Mucosa of stomach (tissue), 1 donor: Measurements from ENCODE around the gene CD9.

ENCODE experiments used
- H3K27me3 ChIP-seq: one replicate; pipeline ENCODE4 v1.7.0; 2013; ENCODE audit warnings: mild to moderate bottlenecking, low read length; ENCODE audit not compliant: control insufficient read depth, insufficient read depth
- H3K36me3 ChIP-seq: one replicate; pipeline ENCODE4 v1.7.0; 2013; ENCODE audit warnings: low read length; ENCODE audit not compliant: control insufficient read depth, insufficient read depth
- H3K4me1 ChIP-seq: one replicate; pipeline ENCODE4 v1.7.0; 2013; ENCODE audit warnings: mild to moderate bottlenecking, low read length; ENCODE audit not compliant: control insufficient read depth, insufficient read depth
- H3K4me3 ChIP-seq: one replicate; pipeline ENCODE4 v1.7.0; 2013; ENCODE audit warnings: low read length
- H3K9ac ChIP-seq: one replicate; pipeline ENCODE4 v1.7.0; 2013; ENCODE audit warnings: mild to moderate bottlenecking, low read length, moderate library complexity
- H3K9me3 ChIP-seq: one replicate; pipeline ENCODE4 v1.7.0; 2013; ENCODE audit warnings: mild to moderate bottlenecking, low read length, moderate library complexity; ENCODE audit not compliant: control insufficient read depth
- donor health status: Pancreatic carcinoma.

Gene CD9

DNA sequence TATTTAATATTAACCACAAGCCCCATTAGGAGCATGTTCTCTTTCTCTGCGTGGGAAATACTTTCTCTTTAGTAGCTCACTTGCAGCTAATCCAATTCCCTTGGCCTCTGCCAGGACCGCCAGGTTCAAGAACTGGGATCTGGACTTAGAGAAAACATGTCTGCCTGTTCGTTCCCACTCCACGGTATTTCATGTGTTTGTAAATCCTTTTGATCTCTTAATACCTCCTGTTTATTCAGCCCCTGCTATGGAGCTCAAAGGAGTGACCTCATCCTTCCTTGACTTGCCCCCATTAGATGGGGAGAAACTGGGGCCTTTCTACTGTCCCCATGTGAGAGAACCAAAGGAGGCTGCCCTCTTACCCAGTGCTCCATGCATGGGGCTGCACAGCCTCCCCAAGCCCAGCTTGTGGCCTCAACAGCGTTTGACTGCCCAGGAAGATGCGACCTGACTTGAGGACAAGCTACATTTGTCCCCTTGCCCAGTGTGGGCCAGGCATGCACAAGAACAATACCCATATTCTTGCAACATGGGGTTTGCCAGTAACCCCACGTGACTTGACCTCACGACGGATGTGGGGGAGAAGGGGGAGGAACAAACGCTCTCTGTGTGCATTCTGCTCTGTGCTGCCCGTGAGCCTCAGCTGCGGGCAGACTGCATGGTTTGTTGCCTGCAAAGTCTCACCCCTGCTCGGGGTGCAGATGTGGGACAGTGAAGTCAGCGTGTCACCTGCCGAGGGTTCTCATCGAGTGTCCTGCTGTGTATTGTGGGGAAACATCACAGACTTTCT lies 30.3 kb downstream of the CD9 start:
- H3K9ac ChIP-seq: peak overlapping the region; percentile 61
- H3K4me3 ChIP-seq: no peak overlapping the region
- no peaks in the 10 kb centered on the region for H3K27me3 ChIP-seq
- no peaks in the 10 kb centered on the region for H3K9me3 ChIP-seq
- H3K36me3 ChIP-seq: peaks cover 9% of the 10 kb centered on the region
- H3K4me1 ChIP-seq: peaks cover 95% of the 10 kb centered on the region

DNA sequence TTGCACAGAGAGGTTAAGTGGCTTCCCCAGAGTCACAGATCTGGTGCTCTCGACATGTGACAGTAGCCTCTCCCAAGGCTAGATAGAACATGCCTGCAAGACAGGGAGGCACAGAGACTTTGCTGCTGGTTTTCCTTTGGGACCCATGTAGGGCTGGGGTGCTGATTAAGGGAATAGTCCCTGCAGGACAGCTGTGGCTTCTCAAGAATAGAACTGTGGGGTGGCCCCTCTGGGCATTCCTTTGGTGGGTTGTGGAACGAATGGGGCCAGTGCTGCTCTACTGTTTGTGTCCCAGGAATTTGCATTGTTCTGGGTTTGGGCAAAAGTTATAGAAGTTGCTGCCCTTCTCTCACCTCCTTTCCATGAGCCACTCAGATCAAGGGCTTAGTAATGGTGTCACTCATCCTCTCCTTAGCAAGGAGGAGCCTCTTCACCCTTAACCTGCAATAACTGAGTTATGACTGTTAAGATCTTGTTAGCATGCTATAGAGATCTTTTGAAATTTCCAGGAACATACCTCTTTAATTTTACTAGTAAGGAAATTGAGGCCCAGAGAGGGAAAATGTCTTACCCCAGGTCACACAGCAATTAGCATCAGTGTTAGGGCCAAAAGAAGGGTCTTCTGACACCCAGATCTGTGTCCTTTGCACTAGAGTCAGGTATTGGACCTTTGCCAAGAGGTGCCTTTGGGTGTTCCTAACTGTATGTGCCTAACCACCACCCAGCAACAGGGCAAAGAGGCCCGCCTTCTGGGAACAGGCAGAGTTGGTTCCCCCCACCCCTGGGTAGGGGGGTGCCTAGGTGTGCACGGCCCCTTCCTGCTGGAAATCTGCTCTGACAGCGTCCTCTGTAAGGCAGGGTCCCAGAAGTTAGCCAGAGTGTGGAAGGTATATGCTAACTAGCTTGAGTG lies 31.4 kb downstream of the CD9 start:
- peaks cover 89% of the 10 kb centered on the region for H3K4me1 ChIP-seq
- no peaks in the 10 kb centered on the region for H3K27me3 ChIP-seq
- H3K36me3 ChIP-seq: peaks cover 17% of the 10 kb centered on the region
- peak overlapping the region; percentile 61 for H3K9ac ChIP-seq
- H3K4me3 ChIP-seq: no peak overlapping the region
- H3K9me3 ChIP-seq: no peaks in the 10 kb centered on the region

DNA sequence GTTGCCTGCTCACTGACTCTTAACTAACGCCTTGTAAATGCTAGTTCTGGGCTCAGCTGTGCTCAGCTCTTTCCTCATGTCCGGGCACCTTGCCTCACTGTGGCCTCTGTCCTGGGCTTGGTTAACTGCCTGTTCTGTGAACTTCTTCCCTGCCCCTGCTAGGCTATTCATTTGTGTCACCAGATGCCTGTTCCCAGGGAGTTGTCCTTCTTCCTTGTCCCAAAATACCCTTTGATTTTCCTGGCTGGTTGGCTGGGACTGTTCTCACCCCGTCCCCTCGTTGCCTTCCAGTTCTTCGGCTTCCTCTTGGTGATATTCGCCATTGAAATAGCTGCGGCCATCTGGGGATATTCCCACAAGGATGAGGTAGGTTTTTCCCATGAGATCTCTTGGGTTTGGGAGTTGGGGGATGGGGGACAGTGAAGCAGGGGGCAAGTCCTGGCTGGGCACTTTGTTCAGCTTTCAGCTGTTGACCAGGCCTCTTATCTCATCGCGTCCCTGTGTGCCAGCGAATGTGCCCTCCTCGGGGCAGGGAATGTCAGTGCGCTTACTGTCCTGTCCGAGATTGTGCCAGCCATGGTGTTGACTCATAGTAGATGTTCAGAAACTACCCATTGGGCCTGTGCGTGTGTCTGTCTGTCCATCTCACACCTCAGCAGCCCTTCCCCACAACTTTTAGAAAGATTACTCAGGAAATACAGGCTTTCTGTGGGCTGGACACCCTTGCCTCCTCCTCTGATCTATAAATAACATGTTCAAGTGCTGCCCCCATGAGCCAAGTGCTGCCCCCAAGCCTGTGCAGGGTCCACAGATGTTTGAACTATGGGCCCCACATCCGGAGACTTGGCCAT lies 33.1 kb downstream of the CD9 start:
- H3K9ac ChIP-seq: peak overlapping the region; percentile 7

DNA sequence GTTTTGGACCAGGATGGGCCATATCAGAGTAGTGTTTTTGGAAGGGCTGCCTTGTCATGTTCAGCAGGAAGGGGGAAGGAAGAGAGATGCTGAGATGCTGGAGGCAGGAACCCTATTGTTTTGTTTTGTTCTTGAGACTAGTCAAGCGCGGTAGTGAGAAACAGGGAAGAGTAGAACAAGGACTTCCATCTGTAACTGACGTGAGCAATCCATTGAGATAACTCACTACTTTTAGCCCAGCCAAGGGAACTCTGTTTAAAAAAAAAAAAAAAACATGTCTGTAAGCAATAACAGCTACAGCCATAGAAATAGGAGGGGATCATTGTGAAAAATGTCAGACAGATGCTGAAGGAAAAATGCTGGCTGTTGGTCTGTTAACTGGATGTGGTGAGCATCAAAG lies 34.0 kb downstream of the CD9 start:
- Histone ChIP-seq H3K9me3 (no peaks in the 10 kb centered on the region), H3K4me1 (peaks cover 65% of the 10 kb centered on the region), H3K36me3 (peaks cover 17% of the 10 kb centered on the region), H3K4me3 (no peak overlapping the region), H3K9ac (no peak overlapping the region), H3K27me3 (no peaks in the 10 kb centered on the region)

More for the DNA sequence above, 33.1 kb downstream of the CD9 start:
- H3K27me3 ChIP-seq: no peaks in the 10 kb centered on the region
- H3K9me3 ChIP-seq: no peaks in the 10 kb centered on the region
- H3K4me1 ChIP-seq: peaks cover 74% of the 10 kb centered on the region
- no peak overlapping the region for H3K4me3 ChIP-seq
- peaks cover 17% of the 10 kb centered on the region for H3K36me3 ChIP-seq

DNA sequence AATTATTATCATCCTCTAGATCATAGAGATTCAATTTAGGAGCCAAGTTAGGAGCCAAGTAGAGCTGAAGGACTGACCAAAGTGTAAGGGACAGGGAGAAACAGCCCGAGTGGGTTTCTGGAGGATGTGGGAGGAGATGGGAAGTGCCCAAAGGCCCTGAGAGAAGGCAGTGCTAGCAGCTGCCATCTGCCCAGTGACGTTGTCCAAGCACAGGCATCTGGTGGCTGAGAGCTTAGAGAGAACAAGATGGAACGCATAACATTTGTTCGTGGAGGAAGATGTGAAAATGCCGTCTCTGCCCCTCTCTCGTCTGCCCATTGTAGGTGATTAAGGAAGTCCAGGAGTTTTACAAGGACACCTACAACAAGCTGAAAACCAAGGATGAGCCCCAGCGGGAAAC lies 34.7 kb downstream of the CD9 start:
- Histone ChIP-seq H3K4me1 (peaks cover 59% of the 10 kb centered on the region), H3K9ac (no peak overlapping the region)

DNA sequence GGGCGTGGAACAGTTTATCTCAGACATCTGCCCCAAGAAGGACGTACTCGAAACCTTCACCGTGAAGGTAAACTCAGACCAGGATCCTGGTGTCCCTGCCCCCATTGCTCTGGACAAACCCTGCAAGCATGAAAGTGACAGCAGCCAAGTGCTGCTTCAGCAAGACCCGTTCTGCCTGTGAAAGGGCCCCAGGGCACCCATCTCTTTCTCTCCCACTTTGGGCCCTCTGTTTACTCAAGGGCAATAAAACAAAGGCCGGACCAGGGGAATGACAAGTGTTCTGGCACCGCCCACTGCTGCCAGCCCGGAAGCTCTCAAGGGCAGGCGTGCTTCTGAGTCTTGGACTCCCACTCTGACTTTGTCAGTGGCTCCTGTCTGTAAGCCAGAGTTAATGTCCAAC lies 35.3 kb downstream of the CD9 start:
- peaks cover 53% of the 10 kb centered on the region for H3K4me1 ChIP-seq
- H3K9ac ChIP-seq: no peak overlapping the region
- H3K36me3 ChIP-seq: peaks cover 17% of the 10 kb centered on the region
- H3K9me3 ChIP-seq: no peaks in the 10 kb centered on the region
- no peak overlapping the region for H3K4me3 ChIP-seq
- no peaks in the 10 kb centered on the region for H3K27me3 ChIP-seq

More for the DNA sequence above, 34.7 kb downstream of the CD9 start:
- Histone ChIP-seq H3K27me3 (no peaks in the 10 kb centered on the region), H3K9me3 (no peaks in the 10 kb centered on the region), H3K4me3 (no peak overlapping the region), H3K36me3 (peaks cover 17% of the 10 kb centered on the region)

DNA sequence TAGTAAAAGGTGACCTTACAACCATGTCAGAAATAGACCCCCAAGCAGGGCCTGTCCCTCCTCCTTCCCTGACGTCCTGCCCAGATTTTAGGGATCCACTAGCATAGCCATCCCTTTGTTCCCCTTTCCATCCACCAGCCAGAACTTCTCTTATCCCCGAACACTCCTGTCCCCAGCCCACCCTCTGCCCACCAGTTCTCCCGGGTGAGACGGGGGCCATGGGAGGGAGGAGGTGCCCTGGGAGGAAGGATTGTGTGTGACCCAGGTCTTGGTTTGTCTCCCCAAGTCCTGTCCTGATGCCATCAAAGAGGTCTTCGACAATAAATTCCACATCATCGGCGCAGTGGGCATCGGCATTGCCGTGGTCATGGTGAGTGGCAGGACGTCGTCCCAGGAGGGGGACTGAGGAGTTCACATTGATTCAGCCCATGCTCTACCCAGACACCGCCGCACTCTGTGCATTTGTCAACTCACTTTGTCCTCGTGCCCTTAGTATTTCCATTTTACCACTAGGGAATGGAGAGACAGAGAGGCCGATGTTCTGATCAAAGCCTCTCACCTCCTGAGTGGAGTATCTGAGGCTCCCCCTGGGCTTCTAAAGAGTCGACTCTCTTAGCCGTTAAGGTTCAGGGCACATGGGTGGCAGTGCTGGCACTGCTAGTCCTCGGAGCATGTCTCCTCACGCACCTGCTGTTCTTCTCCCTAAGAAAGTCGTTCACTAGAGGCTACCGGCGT lies 35.9 kb downstream of the CD9 start:
- Histone ChIP-seq H3K9ac (no peak overlapping the region), H3K4me3 (no peak overlapping the region), H3K4me1 (peaks cover 47% of the 10 kb centered on the region), H3K36me3 (peaks cover 17% of the 10 kb centered on the region), H3K9me3 (no peaks in the 10 kb centered on the region), H3K27me3 (no peaks in the 10 kb centered on the region)

DNA sequence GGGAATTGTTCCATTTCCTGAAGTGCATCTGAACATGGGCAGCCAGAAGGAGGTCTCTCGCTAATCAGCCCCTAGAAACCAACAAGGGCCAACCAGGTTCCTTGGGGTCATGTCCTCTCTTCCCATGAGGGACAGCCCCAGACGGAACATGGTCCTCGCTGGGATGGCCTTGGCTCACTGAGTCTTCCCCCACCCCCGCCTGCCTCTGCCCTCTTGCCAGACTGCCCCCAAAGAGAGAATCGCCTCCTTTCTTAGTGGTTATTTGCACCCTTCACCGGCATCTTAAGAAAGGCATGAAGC lies 36.4 kb downstream of the CD9 start:
- Histone ChIP-seq H3K9ac (no peak overlapping the region), H3K27me3 (no peaks in the 10 kb centered on the region), H3K36me3 (peaks cover 17% of the 10 kb centered on the region), H3K4me1 (peaks cover 47% of the 10 kb centered on the region), H3K9me3 (no peaks in the 10 kb centered on the region), H3K4me3 (no peak overlapping the region)

DNA sequence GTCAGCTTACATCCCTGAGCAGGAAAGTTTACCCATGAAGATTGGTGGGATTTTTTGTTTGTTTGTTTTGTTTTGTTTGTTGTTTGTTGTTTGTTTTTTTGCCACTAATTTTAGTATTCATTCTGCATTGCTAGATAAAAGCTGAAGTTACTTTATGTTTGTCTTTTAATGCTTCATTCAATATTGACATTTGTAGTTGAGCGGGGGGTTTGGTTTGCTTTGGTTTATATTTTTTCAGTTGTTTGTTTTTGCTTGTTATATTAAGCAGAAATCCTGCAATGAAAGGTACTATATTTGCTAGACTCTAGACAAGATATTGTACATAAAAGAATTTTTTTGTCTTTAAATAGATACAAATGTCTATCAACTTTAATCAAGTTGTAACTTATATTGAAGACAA lies 37.6 kb downstream of the CD9 start:
- H3K9ac ChIP-seq: no peak overlapping the region
- H3K4me3 ChIP-seq: no peak overlapping the region
- H3K36me3 ChIP-seq: peaks cover 17% of the 10 kb centered on the region
- H3K4me1 ChIP-seq: peaks cover 41% of the 10 kb centered on the region
- H3K9me3 ChIP-seq: no peaks in the 10 kb centered on the region
- no peaks in the 10 kb centered on the region for H3K27me3 ChIP-seq

DNA sequence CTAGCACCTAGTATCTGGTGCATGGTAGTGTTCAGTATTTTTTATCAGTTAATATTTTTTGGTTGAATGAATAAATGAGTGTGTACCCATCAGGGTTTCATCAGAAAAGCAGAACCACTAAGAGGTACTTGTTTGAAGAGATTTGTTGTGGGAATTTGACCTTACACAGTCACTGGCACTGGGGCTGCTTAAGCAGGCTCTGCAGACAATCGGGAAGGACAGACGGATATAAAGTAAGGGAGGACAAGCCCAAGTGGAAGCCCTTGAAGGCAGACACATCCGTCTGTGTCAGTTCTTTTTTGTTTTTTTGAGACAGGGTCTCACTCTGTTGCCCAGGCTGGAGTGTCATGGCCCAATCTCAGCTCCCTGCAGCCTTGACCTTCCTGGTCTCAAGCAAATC lies 38.7 kb downstream of the CD9 start:
- Histone ChIP-seq H3K36me3 (peaks cover 12% of the 10 kb centered on the region), H3K27me3 (no peaks in the 10 kb centered on the region), H3K9me3 (no peaks in the 10 kb centered on the region), H3K9ac (no peak overlapping the region), H3K4me3 (no peak overlapping the region), H3K4me1 (peaks cover 31% of the 10 kb centered on the region)

DNA sequence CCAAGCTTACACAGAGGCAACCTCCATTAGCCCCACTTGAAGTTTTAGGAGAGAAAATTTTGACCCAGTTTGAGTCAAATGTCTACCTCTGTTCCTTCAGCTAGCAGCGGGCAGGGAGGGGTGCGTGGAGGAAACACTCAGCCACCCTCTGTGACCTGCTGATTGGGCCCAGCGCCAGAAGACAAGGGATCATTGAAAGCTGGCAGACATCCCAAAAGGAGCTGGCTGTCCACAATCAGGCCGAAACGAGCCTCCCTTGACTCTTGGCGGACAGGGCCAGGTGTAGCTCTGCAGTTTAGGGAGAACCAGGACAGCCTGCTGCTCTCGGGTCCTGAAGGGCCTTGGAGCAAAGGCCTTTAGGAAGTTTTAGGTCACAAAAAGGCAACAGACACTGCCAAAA lies 41.3 kb downstream of the CD9 start:
- no peaks in the 10 kb centered on the region for H3K27me3 ChIP-seq
- H3K4me1 ChIP-seq: peaks cover 12% of the 10 kb centered on the region

More for the DNA sequence above, 41.3 kb downstream of the CD9 start:
- H3K4me3 ChIP-seq: no peak overlapping the region
- no peaks in the 10 kb centered on the region for H3K9me3 ChIP-seq
- H3K9ac ChIP-seq: no peak overlapping the region
- peaks cover 5% of the 10 kb centered on the region for H3K36me3 ChIP-seq
